Tibial artery (tissue), 4 donors: ENCODE data around the gene MATR3.

ENCODE experiments used
- DNase-seq, 2 donors: peaks; one replicate each; pipeline ENCODE4 v3.0.0-alpha.2; 2019
- H3K27ac ChIP-seq, 2 donors: fragments of 200-600 bp; sonication (generic) in 1 of 2; 1 replicate in 1 of 2; 2 replicates in 1 of 2; pipeline ENCODE4 v1.5.1; 2018 to 2019; ENCODE audit warnings: mild to moderate bottlenecking in 1 of 2
- H3K27me3 ChIP-seq, 2 donors: fragments of 200-600 bp; sonication (generic) in 1 of 2; one replicate each; pipeline versions ENCODE4 v1.5.1 to v1.6.0; 2016 to 2019
- H3K36me3 ChIP-seq, 3 donors: fragments of 200-600 bp; sonication (generic) in 2 of 3; one replicate each; pipeline ENCODE4 v1.5.1; 2016 to 2019; ENCODE audit warnings: mild to moderate bottlenecking in 2 of 3
- H3K4me1 ChIP-seq, 4 donors: fragments of 200-600 bp; sonication (generic) in 2 of 4; 1 replicate in 3 of 4; 2 replicates in 1 of 4; pipeline ENCODE4 v1.5.1; 2016 to 2019
- H3K4me3 ChIP-seq, 2 donors: fragments of 200-600 bp; sonication (generic) in 1 of 2; 1 replicate in 1 of 2; 2 replicates in 1 of 2; pipeline ENCODE4 v1.5.1; 2018 to 2019; ENCODE audit warnings: mild to moderate bottlenecking in 2 of 2
- H3K9me3 ChIP-seq, 3 donors: fragments of 200-600 bp; sonication (generic) in 1 of 3; one replicate each; pipeline ENCODE4 v1.5.1; 2016 to 2019
- CTCF ChIP-seq, 2 experiments: fragments of 200-600 bp in 1 of 2; fragments of 450-650 bp in 1 of 2; IDR thresholded peaks; one replicate each; pipeline ENCODE4 v1.5.1; 2017 to 2019; ENCODE audit warnings: antibody characterized with exemption in 2 of 2, mild to moderate bottlenecking in 1 of 2, moderate library complexity in 1 of 2
- intact Hi-C: fragments of 100-400 bp; cut with DNase I; formaldehyde crosslinking; loops from one replicate; pipeline ENCODE4 v1.15.0; 2023; ENCODE audit warnings: low total_unique reads

MATR3 gene

GRCh38 chr5:139299486-139299885 lies 5.9 kb downstream of the MATR3 start:
- Histone ChIP-seq H3K27me3 (no peaks in the 10 kb centered on the region), H3K36me3 (no peaks in the 10 kb centered on the region), H3K9me3 (no peaks in the 10 kb centered on the region), H3K4me1 (peaks cover 0 to 95% (median 63%) of the 10 kb centered on the region in 4 donors), H3K4me3 (no peak overlapping the region), H3K27ac (peak overlapping the region in 1 of 2 donors; percentile 12)
- no peak for TF ChIP-seq CTCF (IDR thresholded peaks at IDR 0.05)
- no peak for DNase-seq
- intact Hi-C loops, result no loop called here

GRCh38 chr5:139301808-139302499 lies 8.4 kb downstream of the MATR3 start:
- intact Hi-C loops, result loop anchor here (5.0 kb wide), 1 partner anchor 35 kb away; no protein-coding TSS in a partner anchor
- Histone ChIP-seq H3K4me1 (peaks cover 0 to 100% (median 64%) of the 10 kb centered on the region in 4 donors), H3K27ac (no peak overlapping the region), H3K36me3 (no peaks in the 10 kb centered on the region), H3K9me3 (no peaks in the 10 kb centered on the region), H3K27me3 (no peaks in the 10 kb centered on the region), H3K4me3 (no peak overlapping the region)
- TF ChIP-seq CTCF (IDR thresholded peaks at IDR 0.05), result no peak
- no peak for DNase-seq

- TF ChIP-seq CTCF (IDR thresholded peaks at IDR 0.05), result no peak
- Histone ChIP-seq H3K4me3 (no peak overlapping the region), H3K27me3 (no peaks in the 10 kb centered on the region), H3K27ac (peak overlapping the region in 1 of 2 donors; percentile 3), H3K36me3 (no peaks in the 10 kb centered on the region), H3K4me1 (peaks cover 0 to 100% (median 55%) of the 10 kb centered on the region in 4 donors), H3K9me3 (no peaks in the 10 kb centered on the region)
- no peak for DNase-seq
- intact Hi-C loops, result loop anchor here (5.0 kb wide), 1 partner anchor 33 kb away; no protein-coding TSS in a partner anchor
Measured at GRCh38 chr5:139304391-139305324, 11.1 kb downstream of the MATR3 start.

GRCh38 chr5:139306197-139306596 lies 12.7 kb downstream of the MATR3 start:
- no peak overlapping the region for H3K27ac ChIP-seq
- no peaks in the 10 kb centered on the region for H3K9me3 ChIP-seq
- no peaks in the 10 kb centered on the region for H3K36me3 ChIP-seq
- intact Hi-C loops, result no loop called here
- DNase-seq, result no peak
- no peak for TF ChIP-seq CTCF (IDR thresholded peaks at IDR 0.05)
- H3K4me3 ChIP-seq, result no peak overlapping the region
- H3K4me1 ChIP-seq, result peaks cover 0 to 100% (median 61%) of the 10 kb centered on the region in 4 donors
- no peaks in the 10 kb centered on the region for H3K27me3 ChIP-seq

GRCh38 chr5:139306628-139307379 lies 13.3 kb downstream of the MATR3 start:
- peaks cover 0 to 100% (median 57%) of the 10 kb centered on the region in 4 donors for H3K4me1 ChIP-seq

More at GRCh38 chr5:139306628-139307379, 13.3 kb downstream of the MATR3 start:
- Histone ChIP-seq H3K9me3 (no peaks in the 10 kb centered on the region), H3K27ac (no peak overlapping the region), H3K36me3 (no peaks in the 10 kb centered on the region), H3K4me3 (no peak overlapping the region), H3K27me3 (no peaks in the 10 kb centered on the region)
- no peak for TF ChIP-seq CTCF (IDR thresholded peaks at IDR 0.05)
- intact Hi-C loops, result no loop called here
- no peak for DNase-seq
